Measurements from ENCODE around the gene SH3GL1.
A peak's percentile ranks its signal among the peaks of the same experiment; 100 is the strongest.
"Not testable (repeated sequence)": the region's sequence is repeated elsewhere in the genome, so short reads cannot be mapped to it uniquely, and the experiment has no call there.

Gene SH3GL1

GRCh38 chr19:4362831-4363545 lies 37.4 kb downstream of the SH3GL1 start:
- no peak for DNase-seq

- no peak for DNase-seq
These were observed 38.1 kb downstream of the SH3GL1 start for GRCh38 chr19:4362101-4362828.

GRCh38 chr19:4361152-4362046 lies 38.9 kb downstream of the SH3GL1 start:
- DNase-seq = no peak

- no peak for DNase-seq
These were observed 39.7 kb downstream of the SH3GL1 start for GRCh38 chr19:4360641-4361151.

- DNase-seq = no peak
These were observed 40.2 kb downstream of the SH3GL1 start for GRCh38 chr19:4360081-4360569.

GRCh38 chr19:4359627-4360000 lies 40.7 kb downstream of the SH3GL1 start:
- no peak for DNase-seq

GRCh38 chr19:4358709-4359626 lies 41.4 kb downstream of the SH3GL1 start:
- no peak for DNase-seq

GRCh38 chr19:4357921-4358326 lies 42.4 kb downstream of the SH3GL1 start:
- no peak for DNase-seq

- no peak for DNase-seq
These were observed 43.1 kb downstream of the SH3GL1 start for GRCh38 chr19:4357095-4357797.

GRCh38 chr19:4354897-4355296 lies 45.5 kb downstream of the SH3GL1 start:
- no peak for DNase-seq

- DNase-seq = no peak
These were observed 46.1 kb downstream of the SH3GL1 start for GRCh38 chr19:4354282-4354681.

- DNase-seq = peak; percentile 46
These were observed 47.6 kb downstream of the SH3GL1 start for GRCh38 chr19:4352701-4353121.

- DNase-seq = no peak
These were observed 49.6 kb downstream of the SH3GL1 start for GRCh38 chr19:4350726-4351125.

- DNase-seq = no peak
These were observed 50.2 kb downstream of the SH3GL1 start for GRCh38 chr19:4350111-4350510.

- not testable (repeated sequence) for DNase-seq
These were observed 51.1 kb downstream of the SH3GL1 start for GRCh38 chr19:4349225-4349624.

- DNase-seq = no peak
These were observed 52.8 kb downstream of the SH3GL1 start for GRCh38 chr19:4347521-4347920.

- no peak for DNase-seq
These were observed 54.3 kb downstream of the SH3GL1 start for GRCh38 chr19:4346020-4346383.

GRCh38 chr19:4345342-4346019 lies 54.9 kb downstream of the SH3GL1 start:
- no peak for DNase-seq

GRCh38 chr19:4343370-4344307 lies 56.7 kb downstream of the SH3GL1 start, which contains the start of gene MPND:
Gene MPND, plus strand, starts transcription at chr19:4343562. Its CDS starts 32 bp downstream, at chr19:4343594.
- DNase-seq = peak; percentile 89

All from stimulated activated CD4-positive, alpha-beta T cell treated with anti-CD3 and anti-CD28 coated beads, Interleukin-1b, Interleukin-23, amount 100 ng/mL, for 48 hours (primary cell).